Ammon's horn (tissue), 1 donor: ENCODE measurements around the gene CEMIP2.

ENCODE experiments used
- DNase-seq: peaks from one replicate; pipeline ENCODE4 v3.0.0-alpha.2; 2016; ENCODE audit warnings: low spot score

The CEMIP2 gene

GRCh38 chr9:71769175-71770161 lies 1.2 kb upstream of the CEMIP2 start:
- peak; percentile 65 for DNase-seq

- DNase-seq: no peak
Measured at GRCh38 chr9:71767776-71768321, 464 bp downstream of the CEMIP2 start.

- no peak for DNase-seq
Measured at GRCh38 chr9:71767163-71767775, 1.0 kb downstream of the CEMIP2 start.

- DNase-seq: no peak
Measured at GRCh38 chr9:71766663-71767062, 1.6 kb downstream of the CEMIP2 start.

GRCh38 chr9:71765693-71766092 lies 2.6 kb downstream of the CEMIP2 start:
- no peak for DNase-seq

- no peak for DNase-seq
Measured at GRCh38 chr9:71764891-71765290, 3.4 kb downstream of the CEMIP2 start.

- no peak for DNase-seq
Measured at GRCh38 chr9:71764463-71764862, 3.9 kb downstream of the CEMIP2 start.

GRCh38 chr9:71763832-71764231 lies 4.5 kb downstream of the CEMIP2 start:
- no peak for DNase-seq

GRCh38 chr9:71762900-71763653 lies 5.2 kb downstream of the CEMIP2 start:
- DNase-seq: no peak

- no peak for DNase-seq
Measured at GRCh38 chr9:71761938-71762353, 6.4 kb downstream of the CEMIP2 start.

- no peak for DNase-seq
Measured at GRCh38 chr9:71760901-71761300, 7.4 kb downstream of the CEMIP2 start.

- no peak for DNase-seq
Measured at GRCh38 chr9:71758785-71759184, 9.5 kb downstream of the CEMIP2 start.

- no peak for DNase-seq
Measured at GRCh38 chr9:71758277-71758676, 10.0 kb downstream of the CEMIP2 start.

- DNase-seq: no peak
Measured at GRCh38 chr9:71756753-71757152, 11.6 kb downstream of the CEMIP2 start.

GRCh38 chr9:71755869-71756268 lies 12.4 kb downstream of the CEMIP2 start:
- no peak for DNase-seq

- no peak for DNase-seq
Measured at GRCh38 chr9:71755230-71755629, 13.1 kb downstream of the CEMIP2 start.

GRCh38 chr9:71754151-71754550 lies 14.2 kb downstream of the CEMIP2 start:
- DNase-seq: no peak

GRCh38 chr9:71752928-71753327 lies 15.4 kb downstream of the CEMIP2 start:
- DNase-seq: no peak

GRCh38 chr9:71752352-71752751 lies 16.0 kb downstream of the CEMIP2 start:
- no peak for DNase-seq

GRCh38 chr9:71748280-71748743 lies 20.0 kb downstream of the CEMIP2 start:
- no peak for DNase-seq

GRCh38 chr9:71747576-71747975 lies 20.7 kb downstream of the CEMIP2 start:
- no peak for DNase-seq

- DNase-seq: no peak
Measured at GRCh38 chr9:71746758-71747125, 21.6 kb downstream of the CEMIP2 start.
